Fibroblast of lung (primary cell): Measurements from ENCODE around the gene C9.

Experiments
- EZH2 ChIP-seq: IDR thresholded peaks from 2 replicates; pipeline ENCODE4 v1.5.1; 2012; ENCODE audit warnings: low read length, control low read depth, mild to moderate bottlenecking; ENCODE audit errors: missing control alignments
- TF ChIP-seq, protein P1 (sequence below), 2 donors: IDR thresholded peaks in 1 of 2; conservative IDR thresholded peaks in 1 of 2; 1 replicate in 1 of 2; 2 replicates in 1 of 2; pipeline ENCODE4 v1.5.1; 2011 to 2012; ENCODE audit warnings: low read length in 2 of 2, control low read depth in 1 of 2, inconsistent platforms in 1 of 2, low read depth in 1 of 2, mild to moderate bottlenecking in 1 of 2

DNA sequence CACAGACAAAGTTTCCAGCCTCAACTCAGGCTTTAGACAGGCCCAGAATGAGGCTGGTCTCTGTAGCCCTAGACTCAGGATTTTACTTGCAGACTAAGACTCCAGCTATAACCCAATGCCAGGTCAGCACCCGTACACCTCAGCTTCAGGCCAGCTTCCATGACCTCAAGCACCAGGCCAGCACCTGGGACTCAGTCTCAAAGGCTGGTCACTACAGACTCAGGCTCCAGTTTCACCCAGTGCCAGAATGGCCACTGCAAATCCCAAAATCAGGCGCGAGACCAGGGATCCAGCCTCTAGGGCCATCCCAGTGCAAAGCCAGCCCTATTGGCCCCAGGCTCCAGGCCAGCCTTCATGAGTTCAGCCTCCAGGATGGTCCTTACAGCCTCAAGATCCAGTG, 44.9 kb downstream of the C9 start:
- TF ChIP-seq, protein P1, sequence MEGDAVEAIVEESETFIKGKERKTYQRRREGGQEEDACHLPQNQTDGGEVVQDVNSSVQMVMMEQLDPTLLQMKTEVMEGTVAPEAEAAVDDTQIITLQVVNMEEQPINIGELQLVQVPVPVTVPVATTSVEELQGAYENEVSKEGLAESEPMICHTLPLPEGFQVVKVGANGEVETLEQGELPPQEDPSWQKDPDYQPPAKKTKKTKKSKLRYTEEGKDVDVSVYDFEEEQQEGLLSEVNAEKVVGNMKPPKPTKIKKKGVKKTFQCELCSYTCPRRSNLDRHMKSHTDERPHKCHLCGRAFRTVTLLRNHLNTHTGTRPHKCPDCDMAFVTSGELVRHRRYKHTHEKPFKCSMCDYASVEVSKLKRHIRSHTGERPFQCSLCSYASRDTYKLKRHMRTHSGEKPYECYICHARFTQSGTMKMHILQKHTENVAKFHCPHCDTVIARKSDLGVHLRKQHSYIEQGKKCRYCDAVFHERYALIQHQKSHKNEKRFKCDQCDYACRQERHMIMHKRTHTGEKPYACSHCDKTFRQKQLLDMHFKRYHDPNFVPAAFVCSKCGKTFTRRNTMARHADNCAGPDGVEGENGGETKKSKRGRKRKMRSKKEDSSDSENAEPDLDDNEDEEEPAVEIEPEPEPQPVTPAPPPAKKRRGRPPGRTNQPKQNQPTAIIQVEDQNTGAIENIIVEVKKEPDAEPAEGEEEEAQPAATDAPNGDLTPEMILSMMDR (conservative IDR thresholded peaks at IDR 0.05 in 1 of 2, IDR thresholded peaks at IDR 0.05 in 1 of 2; ENCODE audit: low read depth in 1 of 2, low read length in 2 of 2) = no peak
- no peak for TF ChIP-seq EZH2
